DOHH2 (cell line): ENCODE data around the gene SIM1.

Experiments
- H3F3A ChIP-seq: fragments of 200-600 bp; sonication (generic), shearing (Covaris generic); 2 replicates; pipeline ENCODE4 v1.6.0; 2016; ENCODE audit warnings: antibody characterized with exemption, mild to moderate bottlenecking; ENCODE audit not compliant: control insufficient read depth, insufficient read depth
- H3K27ac ChIP-seq: fragments of 200-600 bp; sonication (generic); 2 replicates; pipeline ENCODE4 v1.5.1; 2014; ENCODE audit warnings: low read depth, mild to moderate bottlenecking, low read length, moderate library complexity
- H3K27me3 ChIP-seq: fragments of 200-600 bp; sonication (generic); 2 replicates; pipeline ENCODE4 v1.6.1; 2014; ENCODE audit warnings: mild to moderate bottlenecking, low read length, mixed read lengths; ENCODE audit not compliant: control insufficient read depth
- H3K36me3 ChIP-seq: fragments of 200-600 bp; sonication (generic); 2 replicates; pipeline ENCODE4 v1.6.1; 2014; ENCODE audit warnings: mild to moderate bottlenecking, low read length, moderate library complexity, mixed read lengths; ENCODE audit not compliant: control insufficient read depth
- H3K4me1 ChIP-seq: fragments of 200-600 bp; sonication (generic); 2 replicates; pipeline ENCODE4 v1.6.1; 2014; ENCODE audit warnings: mild to moderate bottlenecking, low read length, mixed read lengths; ENCODE audit not compliant: control insufficient read depth
- H3K4me2 ChIP-seq: fragments of 200-600 bp; sonication (generic); 2 replicates; pipeline ENCODE4 v1.6.0; 2014; ENCODE audit warnings: mild to moderate bottlenecking, low read length, moderate library complexity
- H3K4me3 ChIP-seq: fragments of 200-600 bp; sonication (generic); 2 replicates; pipeline ENCODE4 v1.5.1; 2014; ENCODE audit warnings: mild to moderate bottlenecking, low read length, mixed read lengths
- H3K79me2 ChIP-seq: fragments of 200-600 bp; sonication (generic); 2 replicates; pipeline ENCODE4 v1.6.1; 2014; ENCODE audit warnings: mild to moderate bottlenecking, low read length, mixed read lengths; ENCODE audit not compliant: control insufficient read depth
- H3K9me2 ChIP-seq: fragments of 200-600 bp; sonication (generic); replicated peaks from 2 replicates; pipeline ENCODE4 v1.6.1; 2014; ENCODE audit warnings: mild to moderate bottlenecking, low read length, mixed read lengths; ENCODE audit not compliant: control insufficient read depth
- H3K9me3 ChIP-seq: fragments of 200-600 bp; sonication (generic); 2 replicates; pipeline ENCODE4 v1.6.1; 2014; ENCODE audit warnings: antibody characterized with exemption, low read length, mixed read lengths; ENCODE audit not compliant: control insufficient read depth, insufficient read depth
- H4K20me1 ChIP-seq: fragments of 200-600 bp; sonication (generic); 2 replicates; pipeline ENCODE4 v1.6.0; 2014; ENCODE audit warnings: low read depth, mild to moderate bottlenecking, antibody characterized with exemption, low read length, moderate library complexity; ENCODE audit not compliant: control insufficient read depth, insufficient read depth
- EZH2phosphoT487 ChIP-seq: fragments of 200-600 bp; sonication (generic); IDR thresholded peaks from 2 replicates; pipeline ENCODE4 v1.6.1; 2017; ENCODE audit warnings: borderline replicate concordance, mild to moderate bottlenecking, antibody characterized with exemption, low read length, moderate library complexity, mixed read lengths
- TF ChIP-seq, protein P1 (sequence below): fragments of 200-600 bp; sonication (generic); IDR thresholded peaks from one replicate; pipeline ENCODE4 v1.5.1; 2014; ENCODE audit warnings: antibody characterized with exemption, mild to moderate bottlenecking, low read depth, low read length; ENCODE audit not compliant: poor library complexity, severe bottlenecking

SIM1 gene

DNA sequence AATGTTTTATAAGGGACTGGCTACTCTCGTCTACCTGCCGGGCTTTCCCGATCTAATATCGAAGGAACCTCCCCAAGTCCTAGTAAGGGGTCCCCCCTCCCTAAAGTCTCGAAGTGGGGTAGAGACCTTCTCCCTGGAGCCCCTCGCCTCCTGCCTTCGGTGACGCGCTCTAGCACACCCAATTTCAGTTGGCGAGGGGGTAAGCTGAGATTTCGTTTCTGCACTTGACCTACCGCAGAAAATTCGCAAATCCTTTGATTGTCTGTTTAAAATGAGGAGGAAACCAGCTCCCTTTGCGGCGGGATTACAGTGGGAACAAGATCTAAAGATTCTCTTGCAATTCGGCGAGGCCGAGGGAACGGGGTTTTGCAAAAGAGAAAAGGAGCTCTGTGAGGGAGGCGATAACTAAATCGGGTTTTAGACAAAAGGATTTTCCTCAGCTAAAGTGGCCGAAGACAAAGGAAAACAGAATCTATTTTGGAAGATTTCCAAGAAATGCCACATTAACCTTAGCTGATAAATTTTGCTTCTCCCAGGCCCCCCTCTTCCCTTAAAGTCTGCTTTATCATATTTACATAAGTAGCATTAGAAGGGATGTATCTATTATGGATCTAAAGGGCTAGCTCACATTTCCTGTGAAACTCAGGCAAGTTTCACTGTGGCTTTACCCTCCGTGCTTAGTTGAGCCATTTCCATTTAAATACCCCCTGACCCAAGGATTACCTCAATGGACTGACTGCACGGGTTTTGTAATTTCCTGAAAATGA lies 8.4 kb downstream of the SIM1 start:
- Histone ChIP-seq H3K27me3 (no peaks in the 10 kb centered on the region), H3K4me3 (no peak overlapping the region), H3K79me2 (no peaks in the 10 kb centered on the region), H3K9me2 (no peaks in the 10 kb centered on the region), H3K4me1 (no peaks in the 10 kb centered on the region), H3K9me3 (peaks cover 6% of the 10 kb centered on the region; the same call in 1 of the 2 replicates), H3F3A (no peaks in the 10 kb centered on the region), H3K36me3 (no peaks in the 10 kb centered on the region), H4K20me1 (no peaks in the 10 kb centered on the region), H3K4me2 (no peak overlapping the region), H3K27ac (no peak overlapping the region)
- TF ChIP-seq, protein P1, sequence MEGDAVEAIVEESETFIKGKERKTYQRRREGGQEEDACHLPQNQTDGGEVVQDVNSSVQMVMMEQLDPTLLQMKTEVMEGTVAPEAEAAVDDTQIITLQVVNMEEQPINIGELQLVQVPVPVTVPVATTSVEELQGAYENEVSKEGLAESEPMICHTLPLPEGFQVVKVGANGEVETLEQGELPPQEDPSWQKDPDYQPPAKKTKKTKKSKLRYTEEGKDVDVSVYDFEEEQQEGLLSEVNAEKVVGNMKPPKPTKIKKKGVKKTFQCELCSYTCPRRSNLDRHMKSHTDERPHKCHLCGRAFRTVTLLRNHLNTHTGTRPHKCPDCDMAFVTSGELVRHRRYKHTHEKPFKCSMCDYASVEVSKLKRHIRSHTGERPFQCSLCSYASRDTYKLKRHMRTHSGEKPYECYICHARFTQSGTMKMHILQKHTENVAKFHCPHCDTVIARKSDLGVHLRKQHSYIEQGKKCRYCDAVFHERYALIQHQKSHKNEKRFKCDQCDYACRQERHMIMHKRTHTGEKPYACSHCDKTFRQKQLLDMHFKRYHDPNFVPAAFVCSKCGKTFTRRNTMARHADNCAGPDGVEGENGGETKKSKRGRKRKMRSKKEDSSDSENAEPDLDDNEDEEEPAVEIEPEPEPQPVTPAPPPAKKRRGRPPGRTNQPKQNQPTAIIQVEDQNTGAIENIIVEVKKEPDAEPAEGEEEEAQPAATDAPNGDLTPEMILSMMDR: no peak
- TF ChIP-seq EZH2phosphoT487: no peak

DNA sequence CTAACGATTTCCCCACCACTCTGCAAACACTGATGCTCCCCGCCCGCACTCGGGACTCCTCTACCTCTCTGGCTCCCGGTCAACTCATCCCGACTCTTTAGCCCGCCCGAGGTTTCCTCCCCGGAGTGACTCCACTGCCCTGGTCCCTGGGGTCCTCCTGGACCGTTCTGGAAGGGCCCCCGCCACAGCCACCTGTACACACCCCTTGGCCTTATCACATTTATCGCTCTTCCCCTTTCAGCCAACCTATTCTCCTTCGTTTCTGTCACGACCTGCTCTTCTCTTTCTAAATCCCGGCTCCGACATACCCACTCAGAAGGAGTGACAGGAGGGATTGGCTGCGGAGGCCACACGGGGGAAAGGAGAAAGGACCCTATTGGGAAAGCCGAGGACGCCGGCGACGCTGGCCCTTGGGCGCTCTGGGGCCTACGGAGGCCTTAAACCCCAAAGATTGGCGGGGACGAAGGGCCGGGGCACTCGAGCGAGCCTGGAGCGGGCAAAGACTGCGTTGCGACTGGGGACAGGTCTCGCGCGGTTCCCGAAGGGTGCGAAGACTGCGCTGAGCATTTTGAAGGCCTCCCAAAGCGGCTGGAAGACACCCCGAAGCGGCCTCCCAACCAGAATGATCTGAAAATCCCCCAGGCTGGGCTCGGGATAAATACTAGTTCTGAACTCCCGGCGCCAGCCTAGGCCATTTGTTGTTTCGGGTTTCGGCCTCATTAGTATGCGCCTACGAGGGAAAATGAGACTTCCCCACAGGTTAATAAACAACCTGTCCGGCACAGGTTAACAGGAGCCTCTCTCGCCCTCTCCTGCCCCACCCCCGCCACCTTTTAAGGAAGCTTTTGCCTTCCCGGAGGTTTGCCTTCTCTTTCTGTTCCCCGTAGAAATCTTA lies 9.2 kb downstream of the SIM1 start:
- no peaks in the 10 kb centered on the region for H3K4me1 ChIP-seq
- H3K4me2 ChIP-seq: no peak overlapping the region
- no peaks in the 10 kb centered on the region for H3K79me2 ChIP-seq
- H3F3A ChIP-seq: no peaks in the 10 kb centered on the region
- H3K27me3 ChIP-seq: no peaks in the 10 kb centered on the region
- no peak overlapping the region for H3K4me3 ChIP-seq
- no peaks in the 10 kb centered on the region for H3K9me2 ChIP-seq
- TF ChIP-seq EZH2phosphoT487: no peak
- TF ChIP-seq, protein P1: no peak
- H3K9me3 ChIP-seq: peaks cover 6% of the 10 kb centered on the region; the same call in 1 of the 2 replicates
- H4K20me1 ChIP-seq: no peaks in the 10 kb centered on the region
- H3K36me3 ChIP-seq: no peaks in the 10 kb centered on the region
- no peak overlapping the region for H3K27ac ChIP-seq

DNA sequence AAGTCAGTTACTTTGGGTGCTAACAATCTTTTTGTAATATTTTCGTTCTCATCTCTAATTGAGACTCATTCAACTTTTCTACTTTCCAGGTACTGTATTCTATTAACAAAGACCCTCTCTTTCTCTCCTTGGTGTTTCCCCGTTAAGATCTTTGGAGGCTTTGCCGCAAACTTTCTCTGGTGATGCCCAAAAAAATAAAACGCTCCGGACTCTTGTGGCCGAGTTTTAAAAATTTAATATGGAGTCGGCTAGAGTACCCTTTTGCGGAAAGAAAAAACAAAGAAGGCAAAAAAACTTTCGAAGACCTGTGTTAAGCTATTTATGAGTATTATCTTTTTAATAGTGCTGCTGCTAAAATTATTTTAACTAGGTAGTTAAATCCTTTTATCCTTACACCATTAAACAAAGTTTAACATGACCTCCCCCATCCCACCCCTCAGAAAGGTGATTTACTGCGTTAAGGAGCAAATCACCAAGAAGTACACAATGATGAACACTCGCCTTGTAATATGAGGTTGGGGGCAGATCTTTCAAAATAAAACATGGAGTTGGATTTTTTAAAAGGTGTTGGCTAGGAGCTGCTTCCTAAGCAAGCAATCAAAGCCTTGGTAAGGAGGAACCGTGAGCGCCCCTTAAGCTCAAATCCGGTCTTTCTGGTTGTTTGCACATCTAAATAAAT lies 10.0 kb downstream of the SIM1 start:
- H3F3A ChIP-seq: no peaks in the 10 kb centered on the region
- peaks cover 6% of the 10 kb centered on the region; the same call in 1 of the 2 replicates for H3K9me3 ChIP-seq
- no peaks in the 10 kb centered on the region for H4K20me1 ChIP-seq
- no peaks in the 10 kb centered on the region for H3K4me1 ChIP-seq
- H3K4me3 ChIP-seq: no peak overlapping the region
- no peaks in the 10 kb centered on the region for H3K36me3 ChIP-seq
- H3K79me2 ChIP-seq: no peaks in the 10 kb centered on the region
- no peaks in the 10 kb centered on the region for H3K9me2 ChIP-seq
- no peak overlapping the region for H3K4me2 ChIP-seq
- no peak for TF ChIP-seq EZH2phosphoT487
- TF ChIP-seq, protein P1: no peak
- no peak overlapping the region for H3K27ac ChIP-seq
- H3K27me3 ChIP-seq: no peaks in the 10 kb centered on the region
